HG02852 (cell line): ENCODE measurements around the gene TRMT44.

Experiments
- ATAC-seq: cut with Tn5 transposase; IDR thresholded peaks from one replicate; pipeline ENCODE4 v1.9.1; 2021; ENCODE audit warnings: mild to moderate bottlenecking, moderate library complexity; ENCODE audit not compliant: unreplicated experiment

The TRMT44 gene

GRCh38 chr4:8465615-8466611 is 25.3 kb downstream of the TRMT44 start:
- ATAC-seq, result no peak

- no peak for ATAC-seq
Measured at GRCh38 chr4:8467016-8467415, 26.4 kb downstream of the TRMT44 start.

GRCh38 chr4:8468746-8469535 is 28.4 kb downstream of the TRMT44 start:
- ATAC-seq, result peak; percentile 78

GRCh38 chr4:8469550-8469949 is 29.0 kb downstream of the TRMT44 start:
- no peak for ATAC-seq

- no peak for ATAC-seq
Measured at GRCh38 chr4:8470451-8471024, 30.0 kb downstream of the TRMT44 start.

DNA sequence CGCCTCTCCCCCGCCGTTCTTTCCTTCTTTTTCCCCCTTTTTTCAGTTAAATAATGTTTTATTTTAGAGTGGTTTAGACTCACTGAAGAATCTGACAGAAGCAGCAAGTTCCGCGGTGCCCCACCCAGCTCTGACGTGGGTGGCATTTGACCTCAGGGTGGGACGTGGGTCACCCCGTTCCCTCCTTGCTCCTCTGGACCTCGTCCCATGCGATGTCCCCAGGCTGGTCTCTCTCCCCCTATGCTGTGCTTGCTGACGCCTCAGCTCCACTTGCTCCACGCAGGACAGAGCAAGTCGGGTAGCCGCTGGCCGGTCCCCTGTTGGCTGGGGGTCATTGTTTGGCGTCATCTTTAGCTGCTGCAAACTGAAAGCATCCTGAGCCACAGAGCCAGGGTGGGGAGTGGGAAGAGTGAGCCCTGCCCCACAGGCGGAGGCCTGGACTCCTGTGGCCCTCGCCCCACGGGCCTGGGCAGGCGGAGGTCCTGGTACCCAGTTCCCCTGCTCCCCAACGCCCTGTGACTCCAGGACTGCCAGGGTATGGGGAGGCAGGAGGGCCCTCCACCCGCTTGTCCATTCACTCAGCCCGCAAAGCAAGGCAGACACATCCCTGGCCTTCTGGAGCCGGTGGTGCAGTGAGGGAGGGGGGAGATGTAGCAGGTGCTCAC is 30.8 kb downstream of the TRMT44 start:
- ATAC-seq, result no peak

GRCh38 chr4:8472158-8472688 is 31.6 kb downstream of the TRMT44 start:
- ATAC-seq, result no peak

DNA sequence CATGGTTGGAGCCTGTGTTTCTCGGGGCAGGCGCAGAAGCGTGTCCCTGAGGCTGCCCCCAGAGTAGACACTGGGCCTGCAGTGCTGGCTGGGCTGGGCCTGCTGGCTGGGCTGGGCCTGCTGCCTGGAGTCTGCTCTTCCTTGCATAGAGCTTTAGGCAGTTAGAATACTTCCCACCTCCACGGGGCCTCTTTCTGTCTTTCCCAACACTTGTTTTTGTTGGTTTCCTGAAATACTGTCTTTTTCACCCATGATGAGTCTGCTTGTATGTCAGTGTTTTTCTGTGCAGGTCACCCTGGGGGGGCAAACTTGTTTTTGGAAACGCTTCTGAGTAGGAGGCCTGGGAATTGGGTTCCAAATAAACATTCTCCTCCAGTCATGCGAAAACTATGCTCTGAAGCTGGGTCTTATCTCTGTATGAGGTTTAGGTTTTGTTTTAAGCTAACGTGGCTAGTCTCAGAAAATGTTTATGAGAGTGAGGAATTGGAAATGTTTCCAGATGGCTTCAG is 32.2 kb downstream of the TRMT44 start:
- ATAC-seq, result no peak

DNA sequence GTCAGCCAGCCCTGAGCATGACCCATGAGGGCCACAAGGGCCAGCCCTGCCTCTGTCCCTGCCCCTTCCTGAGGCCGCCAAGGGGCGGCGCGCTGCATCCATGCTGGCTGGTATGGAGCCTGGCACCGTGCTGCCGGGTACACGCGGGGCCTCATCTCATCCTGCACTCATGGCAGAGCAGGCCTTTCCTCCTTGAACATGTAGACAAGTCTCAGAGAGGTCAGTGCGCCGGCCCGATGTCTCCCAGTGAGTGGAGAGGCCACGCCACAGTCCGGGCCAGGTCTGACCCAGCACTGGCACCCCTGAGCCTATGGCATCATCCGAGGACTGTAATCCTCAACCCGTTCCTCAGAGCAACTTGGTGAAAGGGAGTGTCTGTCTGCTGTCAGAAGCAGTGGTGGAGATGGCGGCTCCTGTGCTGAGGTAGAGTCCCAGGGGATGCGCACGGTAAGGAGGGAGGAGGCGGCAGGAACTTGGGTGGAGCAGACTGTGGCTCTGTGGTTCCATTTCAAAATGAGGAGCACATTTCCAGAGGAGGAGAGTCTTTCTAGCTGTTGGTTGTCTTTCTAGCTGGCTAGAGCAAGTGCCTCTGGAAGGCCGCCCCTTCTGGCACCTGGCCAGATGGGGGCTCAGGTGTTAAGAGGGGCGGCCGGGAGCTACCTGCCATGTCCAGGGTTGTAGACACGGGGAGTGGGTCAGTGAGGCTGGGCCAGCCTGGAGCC is 32.8 kb downstream of the TRMT44 start:
- ATAC-seq, result no peak

GRCh38 chr4:8473920-8474590 is 33.5 kb downstream of the TRMT44 start:
- ATAC-seq, result no peak

DNA sequence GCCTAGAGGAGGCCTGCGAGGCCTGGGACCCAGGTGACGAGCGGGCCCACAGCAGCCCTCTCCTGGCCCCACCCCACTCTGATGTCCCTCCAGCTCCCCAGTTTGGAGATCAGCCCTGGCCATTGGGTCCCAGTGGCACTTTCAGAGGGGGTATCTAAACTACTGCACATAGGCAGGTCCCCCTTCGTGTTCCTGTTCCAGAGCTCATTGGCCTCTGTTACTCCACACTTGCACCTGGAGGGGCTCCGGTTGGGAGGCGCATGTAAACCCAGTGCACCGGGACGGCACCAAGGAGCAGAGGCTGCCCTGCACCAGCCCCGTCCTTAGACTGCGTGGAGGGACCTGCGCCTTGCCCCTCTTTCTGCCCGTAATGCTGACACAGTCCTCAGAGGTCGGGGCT is 34.3 kb downstream of the TRMT44 start:
- no peak for ATAC-seq

GRCh38 chr4:8475751-8476575 is 35.4 kb downstream of the TRMT44 start:
- no peak for ATAC-seq

- ATAC-seq, result no peak
Measured at GRCh38 chr4:8477095-8477635, 36.6 kb downstream of the TRMT44 start.

- ATAC-seq, result no peak
Measured at GRCh38 chr4:8477676-8478075, 37.1 kb downstream of the TRMT44 start.

DNA sequence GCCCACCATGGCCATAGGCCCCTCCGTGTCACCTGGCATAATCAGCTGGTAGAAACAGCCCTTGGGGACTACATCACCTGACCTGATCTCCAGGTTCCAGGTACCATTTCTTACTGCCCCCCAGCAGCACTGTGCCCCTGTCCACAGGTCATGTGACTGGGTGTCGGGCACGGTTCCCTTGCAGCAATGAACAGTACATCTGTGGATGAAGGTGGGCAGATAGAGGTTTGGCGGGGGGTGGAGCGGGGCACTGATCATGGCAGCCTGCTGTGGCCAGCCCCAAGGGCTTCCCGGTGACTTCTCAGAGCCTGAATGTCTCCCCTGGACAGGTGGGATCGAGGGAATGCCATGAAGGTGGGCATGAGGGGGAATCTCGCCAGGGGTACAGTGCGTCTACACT is 37.8 kb downstream of the TRMT44 start:
- ATAC-seq, result no peak

DNA sequence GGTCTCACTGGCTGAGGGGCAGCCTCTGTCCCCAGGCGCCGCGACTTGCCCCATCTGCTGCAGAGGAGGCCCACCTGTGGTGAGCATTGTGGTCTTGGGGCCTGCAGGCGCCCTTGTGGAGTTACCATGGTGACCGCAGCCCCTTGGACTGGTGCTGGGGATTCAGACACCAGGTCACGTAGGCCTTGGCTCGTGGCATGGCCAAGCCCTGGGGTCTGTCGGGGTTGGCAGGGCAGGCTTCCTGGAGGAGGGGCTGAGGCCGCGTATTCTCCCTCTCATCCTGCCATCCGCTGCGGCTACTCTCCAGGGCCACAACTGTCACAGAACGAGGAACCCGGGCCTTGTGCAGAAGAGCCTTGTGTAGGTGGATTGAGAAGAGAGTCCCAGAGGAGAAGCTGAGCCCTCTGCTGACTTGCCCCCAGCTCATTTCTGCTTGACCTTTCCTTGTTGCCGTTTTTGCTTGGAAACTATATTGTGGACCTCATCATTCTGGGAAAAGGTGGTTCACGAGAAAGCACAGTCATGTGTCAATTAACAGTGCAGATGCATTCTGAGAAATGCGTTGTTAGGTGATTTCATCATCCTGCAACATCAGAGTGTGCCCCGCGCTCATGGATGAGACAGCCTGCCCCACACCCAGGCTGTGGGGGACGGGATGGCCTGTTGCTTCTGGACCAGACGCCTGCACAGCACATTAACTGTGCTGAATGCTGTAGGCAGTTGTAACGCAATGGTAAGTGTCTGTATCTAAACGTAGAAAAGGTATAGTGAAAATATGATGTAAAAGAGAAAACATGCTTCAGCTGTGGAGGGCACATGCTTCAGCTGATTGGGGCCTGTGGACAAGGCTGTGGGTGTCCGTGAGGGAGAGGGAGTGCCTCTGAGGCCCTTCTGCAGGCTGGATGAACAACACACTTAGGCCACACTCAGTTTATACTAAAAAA is 38.5 kb downstream of the TRMT44 start:
- no peak for ATAC-seq

DNA sequence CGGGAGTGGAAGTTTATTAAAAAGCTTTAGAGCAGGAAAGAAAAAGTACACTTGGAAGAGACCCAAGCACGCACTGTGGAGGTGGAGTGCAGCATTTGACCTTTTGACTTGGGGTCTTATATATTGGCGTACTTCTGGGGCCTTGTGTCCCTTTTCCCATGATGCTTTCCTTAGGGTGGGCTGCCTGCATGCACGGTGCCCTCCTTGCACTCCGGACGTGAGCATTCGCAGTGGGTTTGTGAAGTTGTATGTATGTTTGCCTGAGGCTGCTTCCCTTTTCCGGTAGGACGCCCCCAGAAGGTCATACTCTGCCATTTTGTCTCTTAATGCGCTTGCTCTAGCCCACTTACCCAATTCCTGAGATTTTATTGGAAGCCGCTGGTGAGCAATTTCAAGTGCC is 39.6 kb downstream of the TRMT44 start:
- no peak for ATAC-seq
